Measurements from ENCODE around the gene RSRC1. TPM values are rescaled to one million over a fixed set of nuclear protein-coding genes. Genes with fewer than 3 reads are reported as not detected.

Gene RSRC1
- total and polyA plus RNA-seq, 2 donors (not counting 1 experiment from before 2014, with no cell fraction given), result 4.5 to 54.6 TPM

- H3K4me3 Mint-ChIP-seq, result peak overlapping the region; percentile 97
- intact Hi-C loops (cut with micrococcal nuclease), result loop anchor here (1.0 kb wide), 1 partner anchor 12 kb away; the partner anchor contains the start of gene RSRC1
- peaks cover 64% of the 10 kb centered on the region for H3K27me3 Mint-ChIP-seq
- H3K4me2 ChIP-seq (replicated peaks; ENCODE audit: low read depth, low read length, poor library complexity, severe bottlenecking), result peak overlapping the region; percentile 91
- TF ChIP-seq CTCF (IDR thresholded peaks at IDR 0.05), result no peak
- no peak for TF ChIP-seq EZH2 (IDR thresholded peaks at IDR 0.05; ENCODE audit: borderline replicate concordance, insufficient read depth, low read depth, low read length, poor library complexity, severe bottlenecking)
- no peaks in the 10 kb centered on the region for H4K20me1 ChIP-seq (ENCODE audit: control insufficient read depth, insufficient read depth, low read length, poor library complexity, severe bottlenecking)
- H3K36me3 ChIP-seq (replicated peaks in 1 of 2; ENCODE audit: control extremely low read depth in 1 of 2, control insufficient read depth in 1 of 2, extremely low read depth in 1 of 2, insufficient read depth in 2 of 2, low read length in 1 of 2), result no peaks in the 10 kb centered on the region
- H3K27me3 ChIP-seq (replicated peaks in 1 of 4; ENCODE audit: control extremely low read depth in 1 of 4, control insufficient read depth in 3 of 4, insufficient read depth in 4 of 4, low read length in 3 of 4), result peaks cover 3 to 79% (median 72%) of the 10 kb centered on the region in 4 experiments
- H3K9me3 ChIP-seq (ENCODE audit: control extremely low read depth in 1 of 3, control insufficient read depth in 2 of 3, insufficient read depth in 1 of 3, low read length in 2 of 3), result peaks cover 3 to 29% (median 13%) of the 10 kb centered on the region in 3 donors
- peaks cover 27% of the 10 kb centered on the region for H3K4me1 Mint-ChIP-seq
- 7% methylated on average over 5 of the region's 10 CpGs for WGBS (ENCODE audit: insufficient coverage)
- peak overlapping the region; percentile 91 for H2AFZ ChIP-seq (ENCODE audit: insufficient read depth, low read depth, low read length, poor library complexity, severe bottlenecking)
- no peaks in the 10 kb centered on the region for H3K79me2 ChIP-seq (ENCODE audit: control insufficient read depth, insufficient read depth, low read length)
- DNase-seq (no peak), ATAC-seq (ENCODE audit: low read depth) (no peak)
- POLR2A ChIA-PET, result no interaction called here
- peaks cover 38 to 44% of the 10 kb centered on the region in 2 donors for H3K4me1 ChIP-seq (ENCODE audit: control insufficient read depth in 2 of 2, insufficient read depth in 2 of 2, low read length in 2 of 2)
- H3K9me3 Mint-ChIP-seq (ENCODE audit: insufficient read depth), result no peaks in the 10 kb centered on the region
- H3K27ac ChIP-seq (ENCODE audit: low read length in 2 of 2), result no peak overlapping the region
- H3K4me3 ChIP-seq (ENCODE audit: control extremely low read depth in 1 of 5, extremely low read depth in 1 of 5, insufficient read depth in 1 of 5, low read depth in 2 of 5, low read length in 4 of 5), result peak overlapping the region; percentile 41 to 86 (median 72)
- H3K27ac Mint-ChIP-seq, result peak overlapping the region; percentile 85
- H3K9ac ChIP-seq (ENCODE audit: low read length), result peak overlapping the region; percentile 77
- CTCF ChIA-PET, result interaction anchor here (1.0 kb wide), 1 partner anchor 8 kb away, joined by 3 read pairs; no protein-coding TSS in a partner anchor
These were observed 11.6 kb upstream of the RSRC1 start for GRCh38 chr3:158098309-158098639.

DNA sequence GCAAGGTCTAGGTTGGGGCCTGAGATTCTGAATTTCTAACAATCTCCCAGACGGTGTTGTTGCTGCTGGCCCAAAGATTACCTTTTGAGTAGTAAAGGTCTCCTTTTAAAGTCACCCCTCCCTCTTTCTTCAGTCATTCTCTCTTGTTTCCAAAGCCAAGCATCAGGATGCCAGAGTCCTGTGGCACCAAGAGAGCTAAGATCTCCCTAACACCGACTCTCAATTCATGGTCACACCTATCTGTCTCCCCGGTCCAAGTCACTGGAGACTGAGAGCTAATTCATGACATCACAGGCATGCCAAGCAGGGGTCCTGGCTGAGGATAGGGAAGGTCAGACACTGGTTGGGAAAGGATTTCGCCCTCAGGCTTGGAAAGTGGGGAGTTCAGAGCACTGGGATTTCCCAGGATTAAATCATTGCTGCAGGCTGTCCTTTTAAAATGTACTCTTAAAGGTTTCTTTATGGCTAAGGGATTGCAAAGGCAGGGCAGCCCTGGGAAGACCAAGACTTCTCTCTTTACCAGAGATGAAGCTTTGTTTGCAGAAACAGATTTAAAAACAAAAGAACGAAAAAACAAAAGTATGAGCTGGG, 11.0 kb upstream of the RSRC1 start:
- Mint-ChIP-seq H3K27me3 (peaks cover 63% of the 10 kb centered on the region), H3K4me1 (peaks cover 31% of the 10 kb centered on the region), H3K4me3 (peak overlapping the region; percentile 97), H3K27ac (no peak overlapping the region), H3K9me3 (ENCODE audit: insufficient read depth) (no peaks in the 10 kb centered on the region)
- Histone ChIP-seq H3K4me2 (replicated peaks; ENCODE audit: low read depth, low read length, poor library complexity, severe bottlenecking) (no peak overlapping the region), H3K4me1 (ENCODE audit: control insufficient read depth in 2 of 2, insufficient read depth in 2 of 2, low read length in 2 of 2) (peaks cover 44 to 51% of the 10 kb centered on the region in 2 donors), H3K79me2 (ENCODE audit: control insufficient read depth, insufficient read depth, low read length) (no peaks in the 10 kb centered on the region), H3K36me3 (replicated peaks in 1 of 2; ENCODE audit: control extremely low read depth in 1 of 2, control insufficient read depth in 1 of 2, extremely low read depth in 1 of 2, insufficient read depth in 2 of 2, low read length in 1 of 2) (no peaks in the 10 kb centered on the region), H3K27ac (ENCODE audit: low read length in 2 of 2) (no peak overlapping the region), H3K4me3 (ENCODE audit: control extremely low read depth in 1 of 5, extremely low read depth in 1 of 5, insufficient read depth in 1 of 5, low read depth in 2 of 5, low read length in 4 of 5) (no peak overlapping the region), H3K9ac (ENCODE audit: low read length) (peak overlapping the region; percentile 77), H4K20me1 (ENCODE audit: control insufficient read depth, insufficient read depth, low read length, poor library complexity, severe bottlenecking) (no peaks in the 10 kb centered on the region), H3K27me3 (replicated peaks in 1 of 4; ENCODE audit: control extremely low read depth in 1 of 4, control insufficient read depth in 3 of 4, insufficient read depth in 4 of 4, low read length in 3 of 4) (peaks cover 3 to 80% (median 73%) of the 10 kb centered on the region in 4 experiments), H3K9me3 (ENCODE audit: control extremely low read depth in 1 of 3, control insufficient read depth in 2 of 3, insufficient read depth in 1 of 3, low read length in 2 of 3) (peaks cover 3 to 34% (median 19%) of the 10 kb centered on the region in 3 donors), H2AFZ (ENCODE audit: insufficient read depth, low read depth, low read length, poor library complexity, severe bottlenecking) (no peak overlapping the region)
- intact Hi-C loops (cut with micrococcal nuclease), result loop anchor here (1.0 kb wide), 1 partner anchor 11 kb away; the partner anchor contains the start of gene RSRC1
- ATAC-seq (ENCODE audit: low read depth) (no peak), DNase-seq (no peak)
- TF ChIP-seq EZH2 (IDR thresholded peaks at IDR 0.05; ENCODE audit: borderline replicate concordance, insufficient read depth, low read depth, low read length, poor library complexity, severe bottlenecking) (no peak), CTCF (IDR thresholded peaks at IDR 0.05) (no peak)
- 10% methylated on average over 2 of the region's 5 CpGs for WGBS (ENCODE audit: insufficient coverage)
- POLR2A ChIA-PET, result interaction anchor here (1.3 kb wide), 1 partner anchor 10 kb away, joined by 6 read pairs; the partner anchor contains the start of gene RSRC1
- CTCF ChIA-PET, result interaction anchor here (1.3 kb wide), 1 partner anchor 10 kb away, joined by 8 read pairs; no protein-coding TSS in a partner anchor
